ENCODE measurements around the gene PFDN1. TPM values are rescaled to one million over a fixed set of nuclear protein-coding genes. Genes with fewer than 3 reads are reported as not detected.

The PFDN1 gene
- total and polyA plus RNA-seq, 12 donors = 49.1 to 194 (median 86.8) TPM

DNA sequence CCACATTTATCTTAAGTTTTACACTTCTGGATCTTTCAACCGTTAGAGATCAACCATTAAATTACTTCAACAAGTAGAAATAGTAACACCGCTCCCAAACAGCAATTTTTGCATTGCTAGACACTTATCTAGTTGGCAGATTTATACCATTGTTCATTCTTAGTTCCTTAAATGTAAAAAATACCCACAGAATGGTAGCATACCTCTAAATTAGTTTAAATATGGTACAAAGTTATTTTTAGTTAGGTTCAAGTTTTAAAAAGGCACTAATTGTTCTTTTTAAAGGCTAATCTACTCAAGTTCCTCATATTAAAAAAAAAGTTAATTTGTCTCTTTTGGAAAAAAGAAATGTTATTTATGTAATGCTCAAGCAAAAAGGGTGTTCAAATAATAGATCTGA, 8.1 kb downstream of the PFDN1 start:
- no peaks in the 10 kb centered on the region for H3K9me3 ChIP-seq (replicated peaks in 1 of 3)
- no peak for DNase-seq
- H3K27me3 ChIP-seq = no peaks in the 10 kb centered on the region
- TF ChIP-seq CTCF (IDR thresholded peaks at IDR 0.05) (no peak), POLR2A (IDR thresholded peaks at IDR 0.05) (no peak)
- H3K4me3 ChIP-seq = no peak overlapping the region
- peaks cover 0 to 44% of the 10 kb centered on the region in 2 donors for H3K4me1 ChIP-seq (replicated peaks in 1 of 2)
- intact Hi-C loops (cut with DNase I) = no loop called here
- WGBS, 4 donors = 70 to 80% (median 73%) methylated on average over 2 of the region's 2 CpGs
- H3K36me3 ChIP-seq (replicated peaks in 1 of 2) = peaks cover 0 to 4% of the 10 kb centered on the region in 2 donors
- no peak overlapping the region for H3K27ac ChIP-seq

GRCh38 chr5:140293849-140294100, 9.1 kb downstream of the PFDN1 start:
- Histone ChIP-seq H3K27ac (peak overlapping the region in 2 of 5 donors; percentile 3 to 46), H3K36me3 (replicated peaks in 1 of 2) (no peaks in the 10 kb centered on the region), H3K4me1 (replicated peaks in 1 of 2) (peaks cover 0 to 41% of the 10 kb centered on the region in 2 donors), H3K27me3 (no peaks in the 10 kb centered on the region), H3K9me3 (replicated peaks in 1 of 3) (no peaks in the 10 kb centered on the region), H3K4me3 (no peak overlapping the region)
- no peak for DNase-seq
- 65 to 77% (median 71%) methylated on average over 1 of the region's 1 CpG for WGBS, 4 donors
- TF ChIP-seq POLR2A (IDR thresholded peaks at IDR 0.05) (no peak), CTCF (IDR thresholded peaks at IDR 0.05) (no peak)
- intact Hi-C loops (cut with DNase I) = no loop called here

- no peak overlapping the region for H3K4me3 ChIP-seq
- H3K36me3 ChIP-seq (replicated peaks in 1 of 2) = no peaks in the 10 kb centered on the region
- H3K27me3 ChIP-seq = no peaks in the 10 kb centered on the region
- H3K4me1 ChIP-seq (replicated peaks in 1 of 2) = peaks cover 0 to 36% of the 10 kb centered on the region in 2 donors
- no peak for DNase-seq
- WGBS, 4 donors = 55 to 69% (median 60%) methylated on average over 4 of the region's 4 CpGs
- intact Hi-C loops (cut with DNase I) = no loop called here
- H3K9me3 ChIP-seq (replicated peaks in 1 of 3) = no peaks in the 10 kb centered on the region
- peak overlapping the region in 2 of 5 donors; percentile 3 to 46 for H3K27ac ChIP-seq
- TF ChIP-seq POLR2A (IDR thresholded peaks at IDR 0.05) (no peak), CTCF (IDR thresholded peaks at IDR 0.05) (no peak)
These were observed 9.6 kb downstream of the PFDN1 start for GRCh38 chr5:140293091-140293848.

- Histone ChIP-seq H3K27me3 (no peaks in the 10 kb centered on the region), H3K27ac (peak overlapping the region in 1 of 5 donors; percentile 2), H3K4me1 (replicated peaks in 1 of 2) (peaks cover 0 to 34% of the 10 kb centered on the region in 2 donors), H3K36me3 (replicated peaks in 1 of 2) (no peaks in the 10 kb centered on the region), H3K4me3 (no peak overlapping the region), H3K9me3 (replicated peaks in 1 of 3) (no peaks in the 10 kb centered on the region)
- intact Hi-C loops (cut with DNase I) = no loop called here
- 91 to 100% (median 92%) methylated on average over 1 of the region's 1 CpG for WGBS, 4 donors
- TF ChIP-seq POLR2A (IDR thresholded peaks at IDR 0.05) = no peak
- TF ChIP-seq CTCF (IDR thresholded peaks at IDR 0.05) = no peak
- no peak for DNase-seq
These were observed 10.5 kb downstream of the PFDN1 start for GRCh38 chr5:140292212-140293036.

Data from adrenal gland (tissue), 12 donors.